Measurements from ENCODE around the gene ZRANB3. TPM values are rescaled to one million over a fixed set of nuclear protein-coding genes. Genes with fewer than 3 reads are reported as not detected.
"Not testable (repeated sequence)": the region's sequence is repeated elsewhere in the genome, so short reads cannot be mapped to it uniquely, and the experiment has no call there.

Gene ZRANB3
- total and polyA plus RNA-seq, 10 donors: 2.2 to 11.1 (median 6.9) TPM

- DNase-seq: no peak
- no peak for TF ChIP-seq CTCF (IDR thresholded peaks at IDR 0.05 in 8 of 11, conservative IDR thresholded peaks at IDR 0.05 in 3 of 11)
- no peak for TF ChIP-seq POLR2AphosphoS5 (IDR thresholded peaks at IDR 0.05)
- TF ChIP-seq POLR2A (IDR thresholded peaks at IDR 0.05): no peak
- no peak overlapping the region for H3K27ac ChIP-seq
- peaks cover 3 to 51% (median 31%) of the 10 kb centered on the region in 6 donors for H3K36me3 ChIP-seq
- intact Hi-C loops (cut with DNase I; ENCODE audit: low total_unique reads): no loop called here
- 92 to 99% (median 97%) methylated on average over 3 of the region's 3 CpGs for WGBS, 5 donors
- no peaks in the 10 kb centered on the region for H3K4me1 ChIP-seq
- H3K9me3 ChIP-seq: peaks cover 0 to 14% (median 7%) of the 10 kb centered on the region in 8 donors
- no peak overlapping the region for H3K4me3 ChIP-seq
- H3K27me3 ChIP-seq (replicated peaks in 1 of 7): no peaks in the 10 kb centered on the region
Measured at GRCh38 chr2:135113322-135113721, 417.7 kb downstream of the ZRANB3 start.

GRCh38 chr2:135105513-135106316 lies 425.3 kb downstream of the ZRANB3 start:
- peaks cover 0 to 27% (median 20%) of the 10 kb centered on the region in 8 donors for H3K9me3 ChIP-seq
- H3K27ac ChIP-seq; H3K4me3 ChIP-seq; intact Hi-C loops (cut with DNase I; ENCODE audit: low total_unique reads); DNase-seq; H3K27me3 ChIP-seq (replicated peaks in 1 of 7); H3K4me1 ChIP-seq: not testable (repeated sequence)
- 90 to 98% (median 97%) methylated on average over 23 to 56 of the region's 56 CpGs for WGBS, 5 donors
- peaks cover 0 to 47% (median 6%) of the 10 kb centered on the region in 6 donors for H3K36me3 ChIP-seq
- TF ChIP-seq POLR2AphosphoS5 (IDR thresholded peaks at IDR 0.05): peak in 1 of 3 donors; percentile 27

- no peak for TF ChIP-seq POLR2AphosphoS5 (IDR thresholded peaks at IDR 0.05)
- TF ChIP-seq CTCF (IDR thresholded peaks at IDR 0.05 in 8 of 11, conservative IDR thresholded peaks at IDR 0.05 in 3 of 11): no peak
- no peak for TF ChIP-seq POLR2A (IDR thresholded peaks at IDR 0.05)
- WGBS, 5 donors: 0 to 100% (median 91%) methylated on average over 1 of the region's 1 CpG
- H3K4me1 ChIP-seq: peaks cover 0 to 13% (median 7%) of the 10 kb centered on the region in 6 donors
- no peaks in the 10 kb centered on the region for H3K27me3 ChIP-seq (replicated peaks in 1 of 7)
- H3K9me3 ChIP-seq: peaks cover 0 to 27% (median 20%) of the 10 kb centered on the region in 8 donors
- no peak overlapping the region for H3K27ac ChIP-seq
- intact Hi-C loops (cut with DNase I; ENCODE audit: low total_unique reads): no loop called here
- no peak overlapping the region for H3K4me3 ChIP-seq
- peaks cover 0 to 51% (median 6%) of the 10 kb centered on the region in 6 donors for H3K36me3 ChIP-seq
- no peak for DNase-seq
Measured at GRCh38 chr2:135103843-135104242, 427.2 kb downstream of the ZRANB3 start.

- peaks cover 0 to 61% (median 5%) of the 10 kb centered on the region in 6 donors for H3K36me3 ChIP-seq
- H3K4me1 ChIP-seq: peaks cover 0 to 13% (median 7%) of the 10 kb centered on the region in 6 donors
- H3K27me3 ChIP-seq (replicated peaks in 1 of 7): no peaks in the 10 kb centered on the region
- DNase-seq: no peak
- peaks cover 0 to 5% (median 0%) of the 10 kb centered on the region in 8 donors for H3K9me3 ChIP-seq
- WGBS, 5 donors: 80 to 87% (median 83%) methylated on average over 5 of the region's 5 CpGs
- peak overlapping the region in 4 of 8 donors; percentile 22 to 47 (median 24) for H3K27ac ChIP-seq
- TF ChIP-seq POLR2A (IDR thresholded peaks at IDR 0.05) (no peak), POLR2AphosphoS5 (IDR thresholded peaks at IDR 0.05) (no peak)
- intact Hi-C loops (cut with DNase I; ENCODE audit: low total_unique reads): no loop called here
- peak overlapping the region in 1 of 8 donors; percentile 9 for H3K4me3 ChIP-seq
Measured at GRCh38 chr2:135099802-135100483, 431.1 kb downstream of the ZRANB3 start.

Measured in spleen (tissue), 11 donors.